Measurements from ENCODE around the gene TYMS. TPM values are rescaled to one million over a fixed set of nuclear protein-coding genes. Genes with fewer than 3 reads are reported as not detected.

The TYMS gene
- total RNA-seq, 1 donor from 2014 or later, result 3.1 TPM

- no peaks in the 10 kb centered on the region for H3K27me3 ChIP-seq (ENCODE audit: low read depth)
- no peak for TF ChIP-seq CTCF (IDR thresholded peaks at IDR 0.05; ENCODE audit: borderline replicate concordance)
- DNase-seq, result no peak
- intact Hi-C loops (cut with micrococcal nuclease), result no loop called here
- no peak overlapping the region for H3K4me3 ChIP-seq
- H3K27ac ChIP-seq (replicated peaks), result no peak overlapping the region
- peaks cover 17% of the 10 kb centered on the region for H3K36me3 ChIP-seq
- no peaks in the 10 kb centered on the region for H3K9me3 ChIP-seq (replicated peaks)
- H3K4me1 ChIP-seq, result peaks cover 25% of the 10 kb centered on the region
Observed at GRCh38 chr18:706405-706804, 49.0 kb downstream of the TYMS start.

- H3K9me3 ChIP-seq (replicated peaks), result peaks cover 6% of the 10 kb centered on the region
- peaks cover 16% of the 10 kb centered on the region for H3K36me3 ChIP-seq
- H3K27me3 ChIP-seq (ENCODE audit: low read depth), result no peaks in the 10 kb centered on the region
- H3K27ac ChIP-seq (replicated peaks), result no peak overlapping the region
- H3K4me1 ChIP-seq, result peaks cover 34% of the 10 kb centered on the region
- no peak for TF ChIP-seq CTCF (IDR thresholded peaks at IDR 0.05; ENCODE audit: borderline replicate concordance)
- H3K4me3 ChIP-seq, result no peak overlapping the region
- intact Hi-C loops (cut with micrococcal nuclease), result no loop called here
- DNase-seq, result no peak
Observed at GRCh38 chr18:708096-708495, 50.6 kb downstream of the TYMS start.

GRCh38 chr18:709771-710170, 52.3 kb downstream of the TYMS start:
- DNase-seq, result no peak
- H3K27ac ChIP-seq (replicated peaks), result peak overlapping the region; percentile 8
- intact Hi-C loops (cut with micrococcal nuclease), result no loop called here

GRCh38 chr18:710418-711300, 53.2 kb downstream of the TYMS start:
- Histone ChIP-seq H3K4me1 (peaks cover 34% of the 10 kb centered on the region), H3K4me3 (peak overlapping the region; percentile 75), H3K27ac (replicated peaks) (peak overlapping the region; percentile 86), H3K27me3 (ENCODE audit: low read depth) (no peaks in the 10 kb centered on the region), H3K36me3 (no peaks in the 10 kb centered on the region), H3K9me3 (replicated peaks) (peaks cover 26% of the 10 kb centered on the region)
- no peak for TF ChIP-seq CTCF (IDR thresholded peaks at IDR 0.05; ENCODE audit: borderline replicate concordance)
- no peak for DNase-seq
- intact Hi-C loops (cut with micrococcal nuclease), result no loop called here

More at GRCh38 chr18:709771-710170, 52.3 kb downstream of the TYMS start:
- Histone ChIP-seq H3K4me1 (peaks cover 34% of the 10 kb centered on the region), H3K27me3 (ENCODE audit: low read depth) (no peaks in the 10 kb centered on the region), H3K36me3 (peaks cover 6% of the 10 kb centered on the region), H3K4me3 (no peak overlapping the region), H3K9me3 (replicated peaks) (peaks cover 23% of the 10 kb centered on the region)
- no peak for TF ChIP-seq CTCF (IDR thresholded peaks at IDR 0.05; ENCODE audit: borderline replicate concordance)

GRCh38 chr18:711310-711656, 53.8 kb downstream of the TYMS start:
- H3K27me3 ChIP-seq (ENCODE audit: low read depth), result no peaks in the 10 kb centered on the region
- no peak for TF ChIP-seq CTCF (IDR thresholded peaks at IDR 0.05; ENCODE audit: borderline replicate concordance)
- H3K27ac ChIP-seq (replicated peaks), result peak overlapping the region; percentile 86
- DNase-seq, result no peak
- intact Hi-C loops (cut with micrococcal nuclease), result no loop called here
- H3K4me1 ChIP-seq, result peaks cover 34% of the 10 kb centered on the region
- peak overlapping the region; percentile 75 for H3K4me3 ChIP-seq
- H3K36me3 ChIP-seq, result no peaks in the 10 kb centered on the region
- peaks cover 26% of the 10 kb centered on the region for H3K9me3 ChIP-seq (replicated peaks)

Measured in left ventricle myocardium inferior (tissue), 1 donor.